22Rv1 (cell line): ENCODE measurements around the gene ETNK1.

Source experiments
- ZFX ChIP-seq: fragments of 450-650 bp; IDR thresholded peaks from 2 replicates; pipeline ENCODE4 v1.6.1; 2017; ENCODE audit warnings: antibody characterized with exemption, borderline replicate concordance
- TF ChIP-seq, protein P1 (sequence below): fragments of 450-650 bp; IDR thresholded peaks from 2 replicates; pipeline ENCODE4 v1.5.1; 2017; ENCODE audit warnings: mild to moderate bottlenecking

DNA sequence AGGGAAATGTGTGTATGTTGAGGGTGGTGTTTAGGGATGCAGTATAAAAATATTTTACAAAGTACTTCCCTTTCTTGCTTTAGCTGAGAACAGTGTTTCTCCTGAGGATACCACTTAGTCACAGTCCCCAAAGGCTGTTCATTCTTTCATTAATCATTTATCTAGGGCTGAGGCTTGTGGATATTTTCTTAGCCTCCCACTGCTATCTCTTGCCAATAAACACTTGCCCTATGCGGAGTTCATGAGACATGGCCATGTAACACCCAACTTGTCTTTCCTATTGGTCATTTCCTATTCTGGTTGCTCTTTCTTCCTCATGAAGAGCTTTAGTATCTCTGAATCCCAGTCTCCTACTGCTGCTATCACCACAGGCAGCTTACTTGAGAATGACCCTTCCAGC, 75.1 kb downstream of the ETNK1 start:
- no peak for TF ChIP-seq ZFX
- TF ChIP-seq, protein P1, sequence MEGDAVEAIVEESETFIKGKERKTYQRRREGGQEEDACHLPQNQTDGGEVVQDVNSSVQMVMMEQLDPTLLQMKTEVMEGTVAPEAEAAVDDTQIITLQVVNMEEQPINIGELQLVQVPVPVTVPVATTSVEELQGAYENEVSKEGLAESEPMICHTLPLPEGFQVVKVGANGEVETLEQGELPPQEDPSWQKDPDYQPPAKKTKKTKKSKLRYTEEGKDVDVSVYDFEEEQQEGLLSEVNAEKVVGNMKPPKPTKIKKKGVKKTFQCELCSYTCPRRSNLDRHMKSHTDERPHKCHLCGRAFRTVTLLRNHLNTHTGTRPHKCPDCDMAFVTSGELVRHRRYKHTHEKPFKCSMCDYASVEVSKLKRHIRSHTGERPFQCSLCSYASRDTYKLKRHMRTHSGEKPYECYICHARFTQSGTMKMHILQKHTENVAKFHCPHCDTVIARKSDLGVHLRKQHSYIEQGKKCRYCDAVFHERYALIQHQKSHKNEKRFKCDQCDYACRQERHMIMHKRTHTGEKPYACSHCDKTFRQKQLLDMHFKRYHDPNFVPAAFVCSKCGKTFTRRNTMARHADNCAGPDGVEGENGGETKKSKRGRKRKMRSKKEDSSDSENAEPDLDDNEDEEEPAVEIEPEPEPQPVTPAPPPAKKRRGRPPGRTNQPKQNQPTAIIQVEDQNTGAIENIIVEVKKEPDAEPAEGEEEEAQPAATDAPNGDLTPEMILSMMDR: no peak
